ENCODE results near the gene ABR.

DNA sequence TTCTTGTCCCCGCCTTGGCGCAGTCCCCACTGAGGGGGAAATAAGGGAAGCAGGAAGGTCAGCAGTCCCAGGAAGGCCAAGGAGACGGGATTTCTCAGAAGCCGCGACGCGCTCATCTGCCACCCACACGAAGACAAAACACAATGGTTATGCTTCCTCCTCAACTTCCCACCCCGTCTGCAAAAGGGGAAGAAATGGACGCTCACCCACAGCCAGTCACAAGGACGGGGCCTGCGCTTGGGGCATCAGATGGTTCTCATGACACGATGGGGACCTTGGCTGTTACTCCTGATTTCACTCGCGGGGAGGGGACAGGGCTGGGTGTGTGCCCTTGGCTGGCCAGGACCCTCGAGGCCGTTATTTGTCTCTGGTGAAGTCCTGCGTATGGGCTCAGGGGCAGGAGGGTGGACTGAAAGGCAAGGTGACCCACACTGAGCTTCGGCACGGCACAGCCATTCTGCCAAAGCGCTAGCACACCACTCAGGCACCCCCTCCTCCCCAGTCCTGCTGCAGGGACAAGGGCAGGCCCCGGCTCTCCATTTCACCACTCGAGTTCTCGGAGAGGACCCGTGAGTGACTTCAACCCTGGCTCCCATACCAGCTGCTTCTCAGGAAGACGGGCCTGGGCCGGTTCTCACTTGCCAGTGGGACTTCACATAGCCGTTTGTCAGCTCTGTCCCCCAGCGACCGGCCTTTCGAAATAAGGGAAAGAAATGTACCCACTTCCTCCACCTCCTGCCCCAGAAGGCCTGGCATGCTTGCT lies 84.5 kb downstream of the ABR start:
- TF ChIP-seq, protein P1, sequence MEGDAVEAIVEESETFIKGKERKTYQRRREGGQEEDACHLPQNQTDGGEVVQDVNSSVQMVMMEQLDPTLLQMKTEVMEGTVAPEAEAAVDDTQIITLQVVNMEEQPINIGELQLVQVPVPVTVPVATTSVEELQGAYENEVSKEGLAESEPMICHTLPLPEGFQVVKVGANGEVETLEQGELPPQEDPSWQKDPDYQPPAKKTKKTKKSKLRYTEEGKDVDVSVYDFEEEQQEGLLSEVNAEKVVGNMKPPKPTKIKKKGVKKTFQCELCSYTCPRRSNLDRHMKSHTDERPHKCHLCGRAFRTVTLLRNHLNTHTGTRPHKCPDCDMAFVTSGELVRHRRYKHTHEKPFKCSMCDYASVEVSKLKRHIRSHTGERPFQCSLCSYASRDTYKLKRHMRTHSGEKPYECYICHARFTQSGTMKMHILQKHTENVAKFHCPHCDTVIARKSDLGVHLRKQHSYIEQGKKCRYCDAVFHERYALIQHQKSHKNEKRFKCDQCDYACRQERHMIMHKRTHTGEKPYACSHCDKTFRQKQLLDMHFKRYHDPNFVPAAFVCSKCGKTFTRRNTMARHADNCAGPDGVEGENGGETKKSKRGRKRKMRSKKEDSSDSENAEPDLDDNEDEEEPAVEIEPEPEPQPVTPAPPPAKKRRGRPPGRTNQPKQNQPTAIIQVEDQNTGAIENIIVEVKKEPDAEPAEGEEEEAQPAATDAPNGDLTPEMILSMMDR (IDR thresholded peaks at IDR 0.05) = no peak
- TF ChIP-seq POLR2AphosphoS5 (IDR thresholded peaks at IDR 0.05) (no peak), POLR2A (IDR thresholded peaks at IDR 0.05) (no peak), EP300 (IDR thresholded peaks at IDR 0.05; ENCODE audit: low read depth) (no peak)

Measured in transverse colon (tissue), 4 donors.